ENCODE data around the gene SERPINB8. TPM values are rescaled to one million over a fixed set of nuclear protein-coding genes. Genes with fewer than 3 reads are reported as not detected.
A peak's percentile ranks its signal among the peaks of the same experiment; 100 is the strongest.

SERPINB8 gene
- total RNA-seq, 1 donor from 2014 or later: 4.2 TPM

DNA sequence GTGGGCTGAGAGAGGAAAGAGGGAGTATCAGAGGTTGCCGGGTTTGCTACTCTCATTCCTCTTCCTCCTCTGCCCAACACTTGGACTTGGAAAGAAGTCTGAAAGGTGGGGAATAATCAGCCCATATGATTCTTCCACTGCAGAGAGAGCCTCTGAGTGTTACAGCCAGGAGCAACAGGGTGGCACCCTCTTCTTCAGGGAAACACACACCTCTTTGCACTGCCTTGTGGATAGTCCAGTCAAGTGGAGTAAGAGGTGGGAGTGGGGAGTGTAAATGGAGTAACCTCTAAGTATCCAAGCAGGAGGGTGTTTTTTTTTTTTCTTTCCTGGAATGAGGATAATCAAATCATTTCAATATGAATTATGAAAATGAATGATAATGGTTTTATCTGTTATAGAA is 9.0 kb upstream of the SERPINB8 start:
- H3K27me3 Mint-ChIP-seq (ENCODE audit: unreplicated experiment): no peaks in the 10 kb centered on the region
- DNase-seq: no peak
- H3K27ac Mint-ChIP-seq (ENCODE audit: unreplicated experiment): no peak overlapping the region
- H3K4me1 Mint-ChIP-seq (ENCODE audit: low read depth, unreplicated experiment): no peaks in the 10 kb centered on the region
- H3K9me3 Mint-ChIP-seq (ENCODE audit: unreplicated experiment): no peaks in the 10 kb centered on the region
- no peak for TF ChIP-seq CTCF (IDR thresholded peaks at IDR 0.05; ENCODE audit: partially characterized antibody, unreplicated experiment)
- H3K36me3 Mint-ChIP-seq (ENCODE audit: unreplicated experiment): no peaks in the 10 kb centered on the region
- H3K4me3 Mint-ChIP-seq (ENCODE audit: unreplicated experiment): no peak overlapping the region

DNA sequence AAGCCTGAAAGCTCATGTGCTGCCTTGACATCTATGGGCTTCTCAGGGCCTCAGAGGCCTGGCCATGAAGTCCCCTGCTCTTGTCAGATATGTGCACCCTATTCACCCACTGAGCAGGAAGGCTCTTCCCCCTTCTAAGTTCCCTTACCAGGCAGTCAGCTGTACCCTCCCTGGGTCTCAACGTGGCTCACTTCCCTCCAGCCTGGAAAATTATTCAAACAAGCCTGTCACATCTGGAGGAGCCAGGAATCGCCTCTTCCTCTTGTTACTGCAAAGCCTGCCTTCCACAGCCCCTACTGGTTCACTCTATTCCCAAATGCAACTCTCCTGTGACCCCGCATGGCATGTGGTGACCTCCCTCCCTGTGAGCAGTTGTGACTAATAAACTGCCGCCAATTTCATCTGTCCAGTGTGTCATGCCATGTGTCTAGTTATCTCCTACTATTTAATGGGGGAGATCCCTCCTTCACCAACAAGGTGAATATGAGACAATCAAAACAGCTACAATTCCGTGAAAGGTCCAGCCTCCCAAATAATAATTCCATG is 8.4 kb upstream of the SERPINB8 start:
- TF ChIP-seq CTCF (IDR thresholded peaks at IDR 0.05; ENCODE audit: partially characterized antibody, unreplicated experiment): no peak
- no peaks in the 10 kb centered on the region for H3K9me3 Mint-ChIP-seq (ENCODE audit: unreplicated experiment)
- no peak for DNase-seq
- no peak overlapping the region for H3K27ac Mint-ChIP-seq (ENCODE audit: unreplicated experiment)
- H3K27me3 Mint-ChIP-seq (ENCODE audit: unreplicated experiment): no peaks in the 10 kb centered on the region
- no peak overlapping the region for H3K4me3 Mint-ChIP-seq (ENCODE audit: unreplicated experiment)
- no peaks in the 10 kb centered on the region for H3K36me3 Mint-ChIP-seq (ENCODE audit: unreplicated experiment)
- H3K4me1 Mint-ChIP-seq (ENCODE audit: low read depth, unreplicated experiment): no peaks in the 10 kb centered on the region

- Mint-ChIP-seq H3K27ac (ENCODE audit: unreplicated experiment) (no peak overlapping the region), H3K36me3 (ENCODE audit: unreplicated experiment) (no peaks in the 10 kb centered on the region), H3K4me3 (ENCODE audit: unreplicated experiment) (no peak overlapping the region), H3K4me1 (ENCODE audit: low read depth, unreplicated experiment) (no peaks in the 10 kb centered on the region), H3K9me3 (ENCODE audit: unreplicated experiment) (no peaks in the 10 kb centered on the region), H3K27me3 (ENCODE audit: unreplicated experiment) (no peaks in the 10 kb centered on the region)
- TF ChIP-seq CTCF (IDR thresholded peaks at IDR 0.05; ENCODE audit: partially characterized antibody, unreplicated experiment): no peak
- DNase-seq: no peak
These were observed 7.7 kb upstream of the SERPINB8 start for GRCh38 chr18:63962137-63962536.

GRCh38 chr18:63963615-63964256 is 6.1 kb upstream of the SERPINB8 start:
- H3K36me3 Mint-ChIP-seq (ENCODE audit: unreplicated experiment): no peaks in the 10 kb centered on the region
- H3K9me3 Mint-ChIP-seq (ENCODE audit: unreplicated experiment): no peaks in the 10 kb centered on the region
- H3K27ac Mint-ChIP-seq (ENCODE audit: unreplicated experiment): no peak overlapping the region
- H3K4me3 Mint-ChIP-seq (ENCODE audit: unreplicated experiment): no peak overlapping the region
- DNase-seq: peak; percentile 40
- no peaks in the 10 kb centered on the region for H3K4me1 Mint-ChIP-seq (ENCODE audit: low read depth, unreplicated experiment)
- peaks cover 2% of the 10 kb centered on the region for H3K27me3 Mint-ChIP-seq (ENCODE audit: unreplicated experiment)
- peak; percentile 52 for TF ChIP-seq CTCF (IDR thresholded peaks at IDR 0.05; ENCODE audit: partially characterized antibody, unreplicated experiment)

DNA sequence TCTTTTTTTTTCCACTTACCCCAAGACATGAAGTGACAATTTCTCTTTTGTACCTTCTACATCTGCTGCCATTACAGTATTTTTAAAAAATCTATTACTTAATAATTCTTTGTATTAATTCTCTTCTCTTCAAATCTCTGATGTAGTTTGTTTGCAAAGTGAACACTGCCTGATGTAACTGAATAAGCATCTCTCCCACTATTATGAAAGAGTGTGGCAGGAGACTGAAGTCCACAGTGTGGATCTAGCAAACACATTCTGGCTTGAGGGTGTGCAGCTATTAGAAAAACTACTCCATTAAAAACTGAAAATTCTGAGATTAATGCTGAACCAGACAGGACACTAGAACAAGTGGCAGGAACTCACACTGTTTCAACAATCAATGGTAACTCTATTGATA is 5.0 kb upstream of the SERPINB8 start:
- H3K36me3 Mint-ChIP-seq (ENCODE audit: unreplicated experiment): no peaks in the 10 kb centered on the region
- no peak overlapping the region for H3K4me3 Mint-ChIP-seq (ENCODE audit: unreplicated experiment)
- H3K27me3 Mint-ChIP-seq (ENCODE audit: unreplicated experiment): peaks cover 11% of the 10 kb centered on the region
- no peak for DNase-seq
- no peak for TF ChIP-seq CTCF (IDR thresholded peaks at IDR 0.05; ENCODE audit: partially characterized antibody, unreplicated experiment)
- H3K4me1 Mint-ChIP-seq (ENCODE audit: low read depth, unreplicated experiment): peaks cover 7% of the 10 kb centered on the region
- H3K9me3 Mint-ChIP-seq (ENCODE audit: unreplicated experiment): peaks cover 8% of the 10 kb centered on the region
- H3K27ac Mint-ChIP-seq (ENCODE audit: unreplicated experiment): no peak overlapping the region
